GM23248 (cell line): ENCODE results near the gene PTPRE.

Experiments
- EZH2 ChIP-seq: fragments of 200-600 bp; sonication (generic); IDR thresholded peaks from 2 replicates; pipeline ENCODE4 v1.6.1; 2018; ENCODE audit warnings: antibody characterized with exemption, mild to moderate bottlenecking; ENCODE audit not compliant: insufficient read depth, poor library complexity, severe bottlenecking
- EZH2phosphoT487 ChIP-seq: fragments of 200-600 bp; sonication (generic); IDR thresholded peaks from 2 replicates; pipeline ENCODE4 v1.6.1; 2018; ENCODE audit warnings: antibody characterized with exemption, moderate library complexity, mild to moderate bottlenecking, low read depth; ENCODE audit not compliant: insufficient read depth

GRCh38 chr10:127962205-127962604, 55.3 kb downstream of the PTPRE start:
- TF ChIP-seq EZH2 (no peak), EZH2phosphoT487 (no peak)
